22Rv1 (cell line): ENCODE measurements around the gene MCM9.

Experiments used
- ZFX ChIP-seq: fragments of 450-650 bp; IDR thresholded peaks from 2 replicates; pipeline ENCODE4 v1.6.1; 2017; ENCODE audit warnings: antibody characterized with exemption, borderline replicate concordance
- TF ChIP-seq, protein P1 (sequence below): fragments of 450-650 bp; IDR thresholded peaks from 2 replicates; pipeline ENCODE4 v1.5.1; 2017; ENCODE audit warnings: mild to moderate bottlenecking

DNA sequence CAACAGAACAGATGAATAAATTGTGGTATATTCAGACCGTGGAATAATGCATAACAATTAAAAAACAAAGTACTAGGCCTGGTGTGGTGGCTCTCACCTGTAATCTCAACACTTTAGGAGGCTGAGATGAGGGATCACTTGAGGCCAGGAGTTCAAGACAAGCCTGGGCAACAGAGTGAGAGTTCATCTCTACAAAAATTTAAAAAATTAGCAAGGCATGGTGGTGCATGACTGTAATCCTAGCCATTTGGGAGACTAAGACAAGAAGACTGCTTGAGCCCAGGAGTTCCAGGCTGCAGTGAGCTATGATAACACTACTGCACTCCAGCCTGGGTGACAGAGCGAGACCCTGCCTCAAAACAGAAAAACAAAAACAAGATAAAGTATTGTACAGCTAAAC is 57.2 kb downstream of the MCM9 start:
- no peak for TF ChIP-seq ZFX
- TF ChIP-seq, protein P1, sequence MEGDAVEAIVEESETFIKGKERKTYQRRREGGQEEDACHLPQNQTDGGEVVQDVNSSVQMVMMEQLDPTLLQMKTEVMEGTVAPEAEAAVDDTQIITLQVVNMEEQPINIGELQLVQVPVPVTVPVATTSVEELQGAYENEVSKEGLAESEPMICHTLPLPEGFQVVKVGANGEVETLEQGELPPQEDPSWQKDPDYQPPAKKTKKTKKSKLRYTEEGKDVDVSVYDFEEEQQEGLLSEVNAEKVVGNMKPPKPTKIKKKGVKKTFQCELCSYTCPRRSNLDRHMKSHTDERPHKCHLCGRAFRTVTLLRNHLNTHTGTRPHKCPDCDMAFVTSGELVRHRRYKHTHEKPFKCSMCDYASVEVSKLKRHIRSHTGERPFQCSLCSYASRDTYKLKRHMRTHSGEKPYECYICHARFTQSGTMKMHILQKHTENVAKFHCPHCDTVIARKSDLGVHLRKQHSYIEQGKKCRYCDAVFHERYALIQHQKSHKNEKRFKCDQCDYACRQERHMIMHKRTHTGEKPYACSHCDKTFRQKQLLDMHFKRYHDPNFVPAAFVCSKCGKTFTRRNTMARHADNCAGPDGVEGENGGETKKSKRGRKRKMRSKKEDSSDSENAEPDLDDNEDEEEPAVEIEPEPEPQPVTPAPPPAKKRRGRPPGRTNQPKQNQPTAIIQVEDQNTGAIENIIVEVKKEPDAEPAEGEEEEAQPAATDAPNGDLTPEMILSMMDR: no peak
